K562 (cell line): ENCODE results near the gene GIGYF2. TPM values are rescaled to one million over a fixed set of nuclear protein-coding genes. Genes with fewer than 3 reads are reported as not detected.

Experiments
- GABPB2 ChIP-seq: fragments of 250-450 bp; sonication (Bioruptor Pico); conservative IDR thresholded peaks from 2 replicates; pipeline ENCODE4 v1.5.1; 2021; ENCODE audit warnings: mild to moderate bottlenecking
- POLR2H ChIP-seq: IDR thresholded peaks from 2 replicates; pipeline ENCODE4 v1.6.1; 2016; ENCODE audit warnings: missing genetic modification characterization, low read depth, mild to moderate bottlenecking, control low read depth, missing compliant biosample characterization, moderate library complexity
- TSHZ1 ChIP-seq: fragments of 250-450 bp; sonication (Bioruptor Pico); IDR thresholded peaks from 2 replicates; pipeline ENCODE4 v1.4.0; 2020; ENCODE audit warnings: mild to moderate bottlenecking, moderate library complexity
- ZNF407 ChIP-seq: fragments of 450-650 bp; IDR thresholded peaks from 2 replicates; pipeline ENCODE4 v1.6.1; 2016; ENCODE audit warnings: low read depth
- polyA plus RNA-seq, 8 experiments: library from polyadenylated mRNA; depleted of rRNA in 4 of 8; stranded (reverse) in 5 of 8; unstranded in 3 of 8; fragments of >200 nt; fragmentation: Nextera tagmentation in 2 of 8; fragmentation: Illumina TruSeq in 1 of 8; extraction: Ambion mirVana in 2 of 8; extraction: Trizol in 1 of 8; gene quantifications; 2 replicates each; pipeline versions ENCODE4 v1.2.1 to v1.2.3, GENCODE V29; 2011 to 2014; ENCODE audit warnings: inconsistent platforms in 1 of 8, missing spikeins in 1 of 8
- total RNA-seq, 7 experiments: library from RNA; depleted of rRNA in 6 of 7; stranded (reverse); fragments of >200 nt in 6 of 7; fragmentation: Illumina TruSeq in 2 of 7; extraction: Trizol in 2 of 7; gene quantifications; 2 replicates each; pipeline versions ENCODE4 v1.2.1 to v1.2.3, GENCODE V29; 2011 to 2021; ENCODE audit warnings: low replicate concordance in 1 of 7

GIGYF2 gene
- total and polyA plus RNA-seq, 9 of the 15 experiments (the other 6 are each of a cell fraction or from before 2014, with no cell fraction given), result 12.7 to 52.7 (median 34.9) TPM

GRCh38 chr2:232721882-232722281, 24.8 kb downstream of the GIGYF2 start (continued):
- TF ChIP-seq ZNF407 (no peak), TSHZ1 (no peak), POLR2H (tag) (no peak), GABPB2 (CRISPR knock-in tag) (no peak)
